CD4-positive, alpha-beta T cell treated with Interleukin-21 for 1 hour (primary cell): ENCODE data around the gene SMC2.

Experiments used
- DNase-seq: peaks from one replicate; pipeline ENCODE4 v3.0.0-alpha.2; 2020

SMC2 gene

DNA sequence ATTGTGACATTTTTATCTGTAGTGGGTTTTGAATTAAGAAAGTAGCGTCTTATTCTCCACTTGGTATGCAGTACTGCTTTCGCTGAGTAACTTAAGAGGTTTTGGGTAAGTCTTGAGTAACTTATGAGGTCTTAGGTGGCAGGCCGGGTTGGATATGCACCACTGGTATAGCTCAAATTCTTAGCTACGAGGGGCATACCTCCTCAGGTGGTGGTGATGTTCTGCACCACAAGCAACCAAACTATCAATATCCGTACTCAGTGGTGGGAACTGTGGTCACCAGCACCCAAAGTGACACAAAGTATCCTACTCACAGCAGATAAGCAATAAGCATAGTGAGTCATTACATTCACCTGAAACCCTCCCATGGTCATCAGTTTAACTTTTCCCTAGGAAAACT lies 13.7 kb downstream of the SMC2 start:
- DNase-seq: no peak

DNA sequence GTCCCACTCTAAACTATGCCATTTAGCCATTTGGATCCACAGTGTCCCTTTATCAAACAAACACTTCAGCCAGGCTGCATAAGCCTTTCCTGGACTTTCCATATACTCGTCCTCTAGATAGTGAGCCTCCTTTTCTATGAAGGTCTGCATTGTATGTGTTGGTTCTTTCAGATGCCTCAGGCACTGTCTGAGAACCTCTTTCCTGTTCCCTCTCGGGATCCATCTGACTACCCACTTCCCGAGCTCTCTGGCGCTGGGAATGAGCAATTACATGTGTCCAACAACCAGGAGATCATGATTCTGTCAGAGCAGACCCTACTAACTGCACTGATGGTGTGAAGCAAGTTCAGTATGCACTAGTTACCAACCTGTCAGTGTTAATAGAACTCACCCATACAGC lies 14.2 kb downstream of the SMC2 start:
- DNase-seq: no peak

DNA sequence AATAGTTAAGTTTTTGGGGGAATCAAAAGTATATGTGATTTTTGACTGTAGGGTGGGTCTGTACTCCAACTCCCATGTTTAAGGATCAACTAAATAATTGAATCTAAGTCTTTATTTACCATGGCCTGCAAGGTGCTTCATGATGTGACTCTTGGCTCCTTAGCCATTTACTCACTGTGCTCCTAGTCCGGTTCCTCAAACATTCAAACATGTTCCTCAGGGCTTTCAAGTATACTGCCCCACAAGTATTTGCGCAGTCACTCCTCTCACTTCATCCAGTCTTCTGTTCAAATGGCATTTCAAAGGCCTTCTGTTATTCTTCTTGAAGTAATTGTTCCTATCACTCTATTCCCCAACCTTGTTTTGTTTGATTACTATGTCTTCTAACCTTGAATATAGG lies 16.4 kb downstream of the SMC2 start:
- DNase-seq: no peak

DNA sequence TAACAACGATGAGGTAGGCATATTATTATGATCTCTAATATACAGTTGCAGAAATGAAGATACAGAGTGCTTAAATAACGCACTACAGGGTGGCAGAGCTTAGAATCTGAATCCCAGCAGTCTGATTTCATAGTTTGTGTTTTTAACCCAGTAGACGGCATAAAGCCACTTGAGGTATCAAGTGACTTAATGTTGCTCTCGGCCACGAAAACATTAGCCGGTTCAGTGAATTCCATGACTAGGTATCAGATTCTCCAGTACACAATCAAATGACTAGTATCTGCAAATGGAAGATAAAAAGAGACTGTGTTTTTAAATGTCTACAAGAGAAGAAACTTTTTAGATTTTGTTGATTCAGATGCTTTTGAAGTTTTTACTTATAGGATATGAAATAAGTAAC lies 24.8 kb downstream of the SMC2 start:
- DNase-seq: no peak

DNA sequence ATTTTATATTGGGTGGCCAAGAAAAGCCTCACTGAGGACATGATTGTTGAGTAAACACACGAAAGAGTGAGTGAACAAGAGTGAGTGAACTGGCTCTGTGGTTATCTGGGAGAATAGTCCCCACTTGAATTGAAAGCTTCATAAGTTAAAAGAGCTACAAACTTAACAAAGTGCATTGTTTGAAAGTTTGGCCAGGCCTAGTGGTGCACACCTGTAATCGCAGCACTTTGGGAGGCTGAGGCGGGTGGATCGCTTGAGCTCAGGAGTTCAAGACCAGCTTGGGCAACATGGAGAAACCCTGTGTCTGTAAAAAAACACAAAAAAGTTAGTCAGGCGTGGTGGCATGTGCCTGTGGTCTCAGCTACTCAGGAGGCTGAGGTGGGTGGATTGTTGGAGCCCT lies 26.9 kb downstream of the SMC2 start:
- DNase-seq: no peak

DNA sequence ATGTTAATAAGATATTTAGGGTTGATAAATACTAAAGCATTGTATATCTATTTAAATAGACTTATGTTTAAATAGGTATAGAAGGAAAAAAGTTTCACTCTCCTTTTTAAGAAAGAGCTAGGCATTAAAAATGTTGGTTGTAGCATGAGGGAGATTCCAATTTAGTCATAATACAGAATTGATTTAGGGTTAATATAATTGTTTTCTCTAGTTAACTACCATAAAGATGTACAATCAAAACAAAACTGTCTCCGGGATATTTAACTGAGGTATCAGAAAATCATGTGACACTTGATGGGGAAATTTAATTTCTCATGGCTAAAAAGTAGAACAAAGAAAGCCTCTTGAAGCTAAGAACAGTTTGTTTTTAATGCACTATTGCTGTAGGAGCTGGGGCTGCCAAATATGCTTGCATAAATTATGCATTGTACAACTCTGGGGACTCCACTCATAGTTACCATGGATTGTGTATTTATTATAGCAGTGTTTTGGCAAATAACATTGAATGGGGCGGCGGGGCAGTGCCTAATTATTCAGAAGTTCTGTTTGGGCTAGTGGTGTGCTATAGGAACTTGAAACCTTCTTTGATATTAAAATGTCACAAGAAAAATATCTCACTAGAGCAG lies 44.2 kb downstream of the SMC2 start:
- no peak for DNase-seq

DNA sequence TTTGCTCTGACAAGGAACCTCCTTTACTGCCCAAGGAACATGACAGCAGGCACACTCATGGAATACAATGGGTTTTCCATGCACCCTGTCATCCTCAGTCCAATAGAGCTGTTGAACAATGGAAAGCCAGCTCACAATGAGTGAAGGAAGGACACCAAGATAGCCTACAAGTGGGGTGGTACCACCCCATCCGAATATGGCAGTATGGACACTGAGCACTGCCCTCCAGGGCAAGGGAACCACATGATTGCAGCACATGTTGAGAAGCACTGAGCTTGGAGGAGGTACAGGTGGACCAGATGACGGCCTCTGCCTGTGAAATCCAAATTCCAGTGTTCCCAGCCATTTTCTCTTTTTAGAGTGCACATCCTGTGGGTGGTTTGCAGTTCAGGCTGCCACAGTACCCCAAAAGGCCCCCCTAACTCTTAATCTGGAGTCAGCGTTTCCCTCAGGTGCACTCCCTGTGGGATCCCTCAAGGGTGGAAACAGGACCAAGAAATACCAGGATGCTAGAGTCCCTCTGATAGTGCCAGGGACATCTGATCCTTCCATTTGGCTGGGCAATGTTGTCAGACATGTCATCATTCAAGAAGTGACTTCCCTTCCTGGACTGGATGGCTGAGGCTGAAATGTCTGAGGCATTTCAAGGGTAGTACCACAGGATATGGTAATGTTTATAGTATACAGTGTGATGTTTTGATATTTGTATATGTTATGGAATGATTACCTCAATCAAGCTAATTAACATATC lies 48.9 kb downstream of the SMC2 start:
- no peak for DNase-seq

DNA sequence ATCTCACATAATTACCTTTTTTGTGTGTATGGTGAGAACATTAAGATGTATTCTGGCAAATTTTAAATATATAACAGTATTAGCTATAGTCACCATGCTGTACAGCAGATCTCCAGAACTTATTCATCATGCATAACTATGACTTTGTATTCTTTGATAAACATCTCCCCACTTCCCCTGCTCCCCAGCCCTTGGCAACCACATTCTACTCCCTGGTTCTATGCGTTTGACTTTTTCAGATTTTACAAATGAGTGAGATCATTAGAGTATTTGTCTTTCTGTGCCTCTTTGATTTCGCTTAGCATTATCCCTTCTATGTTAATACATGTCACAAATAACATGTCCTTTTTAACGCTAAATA lies 49.4 kb downstream of the SMC2 start:
- no peak for DNase-seq

DNA sequence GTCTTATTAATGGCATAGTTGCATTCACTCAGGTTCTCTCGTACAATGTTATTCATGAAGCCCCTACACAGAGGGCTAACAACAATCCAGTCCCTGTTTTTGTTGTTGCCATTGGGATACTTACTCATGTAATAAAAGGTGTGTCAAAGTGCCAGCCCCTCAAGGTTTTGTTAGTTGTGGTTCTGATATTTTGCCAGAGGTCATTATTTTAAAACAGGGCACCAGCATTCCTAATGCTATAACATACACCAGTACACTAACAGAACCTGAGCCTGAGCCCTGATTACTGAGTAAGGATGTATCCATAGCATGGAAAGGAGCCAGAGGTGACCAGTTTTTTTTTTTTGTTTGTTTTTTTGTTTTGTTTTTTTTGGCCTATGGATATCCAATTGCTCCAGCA lies 50.2 kb downstream of the SMC2 start:
- DNase-seq: no peak

DNA sequence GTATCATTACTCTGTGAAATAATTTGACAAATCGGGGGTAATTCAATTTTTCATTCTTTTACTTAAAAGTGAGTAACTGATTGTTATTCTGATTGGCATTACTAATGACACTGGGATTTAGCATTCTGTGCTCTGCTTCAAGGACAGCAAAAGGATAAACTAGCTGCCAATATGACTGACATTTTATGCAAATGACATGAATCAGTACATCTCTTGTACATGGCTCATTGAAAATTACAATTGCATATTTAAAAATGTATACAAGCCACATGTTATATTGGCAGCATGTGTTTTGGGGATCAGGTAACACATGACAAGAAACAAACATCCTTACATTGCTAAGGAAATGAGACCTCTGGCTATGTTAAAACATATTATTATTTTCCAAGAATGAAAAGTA lies 79.0 kb downstream of the SMC2 start:
- no peak for DNase-seq

DNA sequence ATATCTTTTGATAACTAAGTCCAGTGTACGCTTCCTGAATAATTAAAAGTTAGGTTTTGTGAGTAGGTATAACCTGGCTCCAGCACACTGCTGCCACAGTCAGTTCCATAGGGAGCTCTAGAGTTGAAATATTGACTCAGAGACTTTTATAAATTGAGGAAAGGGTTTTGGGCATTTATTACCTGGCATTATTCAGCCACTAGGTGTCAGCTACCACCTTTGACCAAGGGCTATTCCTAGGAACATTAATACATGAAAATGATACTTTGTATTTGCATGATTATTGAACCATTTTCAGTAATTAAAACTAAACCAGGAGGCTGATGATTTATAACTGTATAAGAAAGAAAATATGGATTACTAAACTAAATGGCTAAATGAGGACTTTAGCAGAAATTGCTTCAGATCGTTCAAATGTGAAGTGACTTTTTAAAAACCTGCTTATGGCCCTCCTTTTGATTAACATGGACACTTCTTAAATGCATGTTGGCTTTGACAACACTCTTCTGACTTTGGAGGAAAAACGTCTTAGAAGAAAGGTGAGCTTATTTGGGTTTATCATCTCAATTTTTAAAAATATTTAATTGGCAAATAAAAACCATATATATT lies 83.0 kb downstream of the SMC2 start:
- no peak for DNase-seq

DNA sequence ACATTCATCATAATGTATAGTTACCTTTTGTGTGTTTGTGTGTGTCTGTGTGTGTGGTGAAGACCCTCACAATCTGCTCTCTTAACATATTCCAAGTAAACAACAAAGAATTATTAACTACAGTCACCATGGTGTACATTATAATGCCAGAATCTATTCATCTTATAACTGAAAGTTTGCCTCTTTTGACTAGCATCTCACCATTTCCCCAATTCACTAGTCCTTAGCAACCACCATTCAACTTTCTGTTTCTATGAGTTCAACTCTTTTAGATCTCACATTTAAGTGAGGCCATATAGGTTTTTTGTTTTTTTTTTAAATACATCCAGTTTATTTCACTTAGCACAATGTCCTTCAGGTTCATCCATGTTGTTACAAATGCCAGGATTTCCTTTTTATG lies 83.6 kb downstream of the SMC2 start:
- DNase-seq: no peak
